GM18870 (cell line): Measurements from ENCODE around the gene ABHD16A.

Experiments used
- ATAC-seq: cut with Tn5 transposase; IDR thresholded peaks from one replicate; pipeline ENCODE4 v1.9.1; 2021; ENCODE audit warnings: moderate library complexity; ENCODE audit not compliant: unreplicated experiment

Gene ABHD16A

DNA sequence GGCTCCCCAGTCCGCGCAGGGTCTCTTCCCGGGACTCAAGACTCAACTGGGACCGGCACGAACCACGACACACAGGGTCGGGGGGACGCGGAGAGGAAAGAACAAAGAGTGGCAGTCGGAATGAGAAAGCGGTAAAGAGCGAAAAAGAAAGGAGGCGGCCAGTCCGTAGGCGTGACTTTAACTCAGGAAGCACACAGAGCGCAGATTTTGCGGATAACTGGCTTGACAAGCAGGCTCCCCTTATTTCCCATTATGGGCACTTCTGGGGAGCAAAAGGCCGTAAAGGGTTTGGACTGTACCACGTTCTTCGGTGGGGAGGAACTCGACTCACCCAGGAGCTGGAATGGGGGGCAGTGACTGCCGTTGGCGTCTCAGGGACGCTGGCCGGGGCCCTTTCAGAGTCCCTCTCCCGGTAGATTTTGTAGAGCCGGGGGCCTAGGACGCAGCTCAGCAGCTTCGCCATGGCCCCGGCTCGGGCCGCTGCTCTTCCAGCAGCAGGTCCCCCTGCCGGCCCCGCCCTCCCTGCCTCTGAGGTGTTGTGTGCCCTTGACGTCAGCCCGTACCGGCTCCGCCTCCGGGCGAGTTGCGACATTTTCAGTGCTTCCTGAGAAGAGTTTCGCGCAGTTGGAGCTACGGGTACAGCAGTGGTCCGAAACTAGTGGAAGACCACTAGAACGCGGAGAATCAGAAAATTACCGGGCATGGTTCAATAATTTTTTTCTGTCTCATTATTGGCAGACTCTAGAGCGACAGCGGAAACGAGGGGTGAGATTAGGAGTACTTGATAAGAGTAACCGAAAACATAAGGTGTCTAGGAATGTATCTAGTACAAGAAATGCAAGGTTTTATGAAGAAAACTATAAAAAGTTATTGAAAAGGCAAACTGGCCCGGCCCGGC is at the start of gene ABHD16A:
Gene ABHD16A (minus strand): TSS at position 506 of the 898 bp plus-strand sequence. CDS start 43 bp downstream, at position 463.
- peak; percentile 64 for ATAC-seq

DNA sequence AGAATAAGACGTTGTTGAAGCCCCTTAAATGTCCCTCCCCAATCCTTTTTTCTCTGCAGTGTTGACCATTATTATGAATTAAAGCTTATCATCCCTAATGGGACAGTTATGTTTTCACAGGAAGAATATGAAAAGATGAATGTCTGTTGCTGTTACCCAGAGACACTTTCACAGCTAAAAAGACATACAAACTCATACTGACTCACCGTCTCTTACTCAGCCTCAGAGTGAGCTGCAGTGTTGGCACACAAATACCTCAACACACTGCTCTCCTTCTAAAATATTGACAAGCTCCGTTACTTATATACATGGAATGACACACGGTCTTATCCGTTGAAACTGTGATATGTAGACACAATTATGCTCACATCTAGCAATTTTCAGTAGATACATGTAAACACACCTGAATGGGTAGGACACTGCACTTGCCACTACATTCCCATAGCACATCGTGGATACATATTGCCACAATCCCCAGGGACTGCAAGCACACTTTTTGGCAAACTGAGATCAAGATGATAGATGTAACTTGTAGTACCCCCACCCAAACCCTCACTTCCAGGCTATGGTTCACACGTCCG is 49.7 kb upstream of the ABHD16A start:
- ATAC-seq, result no peak

DNA sequence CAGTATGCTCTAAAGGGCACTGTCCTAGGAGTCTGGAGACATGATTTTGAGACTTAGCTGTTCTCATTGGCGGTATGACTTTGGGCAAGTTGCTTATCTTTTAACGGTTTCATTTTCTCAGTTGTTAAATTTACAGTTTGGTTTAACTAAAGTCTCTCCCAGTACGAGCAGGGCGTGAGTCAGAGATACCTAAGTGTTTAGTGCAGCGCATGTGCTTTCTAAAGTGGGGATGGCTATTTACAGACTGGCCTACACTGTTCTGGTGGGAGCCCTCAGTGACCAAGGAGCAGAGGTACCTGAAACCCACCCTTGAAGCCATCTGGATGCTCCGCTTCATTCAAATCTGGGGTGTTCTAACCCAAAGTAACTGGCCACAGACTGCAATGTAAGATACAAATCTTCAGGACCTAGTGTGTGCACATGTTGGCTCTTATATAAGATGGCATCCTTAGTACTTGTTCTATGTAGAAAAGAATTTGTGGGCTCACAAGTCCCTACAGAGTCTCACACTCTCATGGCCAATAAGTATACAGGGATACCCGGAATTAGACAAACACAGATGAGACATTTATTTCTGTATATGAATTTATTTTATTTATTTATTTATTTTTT is 47.4 kb upstream of the ABHD16A start:
- no peak for ATAC-seq

DNA sequence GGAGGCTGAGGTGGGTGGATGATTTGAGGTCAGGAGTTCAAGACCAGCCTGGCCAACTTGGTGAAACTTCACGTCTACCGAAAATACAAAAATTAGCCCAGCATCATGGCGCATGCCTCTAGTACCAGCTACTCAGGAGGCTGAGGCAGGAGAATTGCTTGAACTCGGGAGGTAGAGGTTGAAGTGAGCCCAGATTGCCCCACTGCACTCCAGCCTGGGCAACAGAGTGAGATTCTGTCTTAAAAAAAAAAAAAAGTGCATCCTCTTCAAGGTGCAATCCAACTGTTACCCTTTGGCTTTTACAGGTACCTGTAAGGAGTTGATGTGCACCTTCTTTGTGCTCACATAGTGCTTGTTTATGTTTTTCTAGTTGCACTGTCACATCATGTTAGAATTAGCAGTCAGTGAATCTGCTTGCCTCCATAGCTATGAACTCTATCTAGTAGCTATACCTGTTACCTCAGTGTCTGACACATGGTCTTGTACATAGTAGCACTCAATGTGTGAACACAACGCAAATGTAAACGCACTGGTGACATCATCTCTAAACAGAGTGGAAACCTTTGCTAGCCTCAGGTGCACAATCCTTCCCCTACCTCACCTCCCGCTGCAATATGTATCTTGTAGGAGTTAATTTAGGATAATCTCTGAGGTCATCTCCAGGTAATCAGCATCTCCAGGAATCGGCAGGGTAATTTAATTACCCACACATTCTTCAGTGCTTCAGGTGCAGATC is 46.3 kb upstream of the ABHD16A start:
- ATAC-seq, result no peak

DNA sequence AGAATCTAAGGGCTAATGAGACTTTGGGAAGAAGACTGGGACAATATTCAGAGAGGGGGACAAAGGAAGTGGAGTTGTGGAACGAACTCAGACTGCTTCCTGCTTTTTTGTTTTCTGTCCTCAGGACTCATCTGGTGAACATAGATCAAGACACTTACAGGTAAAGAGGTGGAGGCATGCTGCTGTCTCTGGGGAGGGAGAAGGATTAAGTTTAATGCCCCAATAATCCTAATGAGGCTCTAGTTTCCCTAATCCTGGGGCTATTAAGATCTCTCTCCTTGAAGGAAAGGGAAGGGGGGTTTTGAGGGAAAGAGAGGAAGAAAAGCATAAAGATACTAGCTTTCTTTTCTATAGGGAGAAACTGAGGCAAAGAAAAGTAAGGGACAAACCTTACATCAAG is 41.3 kb upstream of the ABHD16A start:
- ATAC-seq, result no peak

DNA sequence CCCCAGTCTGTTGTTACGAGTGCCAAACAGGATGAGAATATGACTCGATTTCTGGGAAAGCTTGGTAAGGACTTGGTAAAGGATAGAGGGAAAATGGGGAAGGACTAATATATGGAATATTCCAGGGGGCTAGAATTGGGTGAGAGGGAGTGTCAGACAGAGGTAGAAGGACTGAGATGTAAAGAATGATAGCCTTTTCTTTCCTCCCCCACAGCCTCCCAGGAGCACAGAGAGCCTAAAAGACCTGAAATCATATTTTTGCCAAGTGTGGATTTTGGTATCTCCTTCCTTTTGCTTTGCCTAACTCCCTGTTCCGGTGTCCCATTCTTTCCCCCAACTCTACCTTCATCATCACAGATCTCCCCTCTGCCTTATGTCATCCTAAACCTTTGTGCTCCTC is 39.8 kb upstream of the ABHD16A start:
- ATAC-seq, result no peak

DNA sequence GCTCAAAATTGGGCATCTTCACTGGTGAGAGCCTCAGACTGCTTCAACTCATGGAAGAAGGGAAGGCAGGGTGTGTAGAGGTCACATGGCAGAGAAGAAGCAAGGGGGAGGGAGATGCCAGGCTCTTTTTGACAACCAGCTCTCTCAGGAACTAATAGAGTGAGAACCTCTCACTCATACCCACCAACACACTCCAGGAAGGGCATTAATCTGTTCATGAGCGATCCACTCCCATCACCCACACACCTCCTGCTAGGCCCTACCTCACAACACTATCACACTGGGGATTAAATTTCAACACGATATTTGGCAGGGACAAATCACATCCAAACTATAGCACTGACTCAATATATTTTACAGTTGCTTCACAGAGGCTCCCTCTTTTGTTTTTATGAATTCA is 38.7 kb upstream of the ABHD16A start:
- no peak for ATAC-seq

DNA sequence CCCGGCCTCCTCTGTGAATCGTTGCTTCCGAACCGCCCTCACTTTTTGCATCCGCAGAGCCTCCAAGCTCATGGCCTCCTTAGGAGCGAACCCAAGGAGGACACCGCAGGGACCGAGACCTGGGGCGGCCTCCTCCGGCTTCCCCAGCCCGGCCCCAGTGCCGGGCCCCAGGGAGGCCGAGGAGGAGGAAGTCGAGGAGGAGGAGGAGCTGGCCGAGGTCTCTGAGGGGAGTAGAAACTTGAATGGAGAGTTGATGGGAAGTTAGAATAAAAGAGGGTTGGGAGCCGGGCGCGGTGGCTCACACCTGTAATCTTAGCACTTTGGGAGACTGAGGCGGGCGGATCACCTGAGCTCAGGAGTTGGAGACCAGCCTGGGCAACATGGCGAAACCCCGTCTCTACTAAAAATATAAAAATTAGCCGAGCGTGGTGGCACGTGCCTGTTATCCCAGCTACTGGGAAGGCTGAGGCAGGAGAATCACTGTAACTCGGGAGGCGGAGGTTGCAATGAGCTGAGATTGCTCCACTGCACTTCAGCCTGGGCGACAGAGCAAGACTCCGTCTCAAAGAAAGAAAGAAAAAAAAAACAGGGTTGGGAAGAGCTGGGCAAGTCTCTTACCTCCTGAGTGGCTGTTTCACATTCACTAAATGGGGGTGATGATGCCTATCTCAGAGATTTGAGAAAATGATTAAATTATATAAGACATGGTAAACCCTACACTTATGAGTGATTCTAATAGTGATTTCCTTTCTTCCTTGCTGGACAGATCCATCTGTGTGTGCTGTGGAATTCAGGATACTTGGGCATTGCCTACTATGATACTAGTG is 37.5 kb upstream of the ABHD16A start:
- no peak for ATAC-seq

DNA sequence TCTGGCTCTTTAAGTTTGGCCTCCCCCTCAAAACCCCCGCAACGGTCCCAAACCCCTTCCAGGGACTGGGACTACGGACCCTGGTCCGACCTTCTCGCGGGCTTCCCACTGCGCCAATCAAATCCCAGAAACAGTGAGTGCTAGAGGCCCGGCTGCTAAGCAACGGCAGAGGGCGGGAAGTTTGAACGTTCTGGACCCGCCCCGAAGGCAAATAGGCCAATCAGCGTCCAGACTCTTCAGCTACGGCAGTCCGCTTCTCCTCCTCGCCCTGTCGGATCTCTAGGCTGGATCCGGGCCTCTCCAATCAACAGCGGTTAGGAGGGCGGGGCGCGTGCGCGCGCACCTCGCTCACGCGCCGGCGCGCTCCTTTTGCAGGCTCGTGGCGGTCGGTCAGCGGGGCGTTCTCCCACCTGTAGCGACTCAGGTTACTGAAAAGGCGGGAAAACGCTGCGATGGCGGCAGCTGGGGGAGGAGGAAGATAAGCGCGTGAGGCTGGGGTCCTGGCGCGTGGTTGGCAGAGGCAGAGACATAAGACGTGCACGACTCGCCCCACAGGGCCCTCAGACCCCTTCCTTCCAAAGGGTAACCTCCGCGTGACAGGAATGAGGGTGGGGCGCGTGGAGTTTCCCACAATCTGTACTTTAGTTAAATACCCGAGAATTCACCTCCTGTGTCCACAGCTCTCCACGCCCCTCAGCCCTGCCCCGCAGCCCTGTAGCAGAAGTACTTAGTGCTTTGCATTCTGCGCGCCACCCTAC is 36.7 kb upstream of the ABHD16A start, which contains the start of gene MSH5:
Gene MSH5 (plus strand): TSS at position 367 of the 758 bp plus-strand sequence. CDS start 462 bp downstream, outside the sequence.
- ATAC-seq, result peak; percentile 67

DNA sequence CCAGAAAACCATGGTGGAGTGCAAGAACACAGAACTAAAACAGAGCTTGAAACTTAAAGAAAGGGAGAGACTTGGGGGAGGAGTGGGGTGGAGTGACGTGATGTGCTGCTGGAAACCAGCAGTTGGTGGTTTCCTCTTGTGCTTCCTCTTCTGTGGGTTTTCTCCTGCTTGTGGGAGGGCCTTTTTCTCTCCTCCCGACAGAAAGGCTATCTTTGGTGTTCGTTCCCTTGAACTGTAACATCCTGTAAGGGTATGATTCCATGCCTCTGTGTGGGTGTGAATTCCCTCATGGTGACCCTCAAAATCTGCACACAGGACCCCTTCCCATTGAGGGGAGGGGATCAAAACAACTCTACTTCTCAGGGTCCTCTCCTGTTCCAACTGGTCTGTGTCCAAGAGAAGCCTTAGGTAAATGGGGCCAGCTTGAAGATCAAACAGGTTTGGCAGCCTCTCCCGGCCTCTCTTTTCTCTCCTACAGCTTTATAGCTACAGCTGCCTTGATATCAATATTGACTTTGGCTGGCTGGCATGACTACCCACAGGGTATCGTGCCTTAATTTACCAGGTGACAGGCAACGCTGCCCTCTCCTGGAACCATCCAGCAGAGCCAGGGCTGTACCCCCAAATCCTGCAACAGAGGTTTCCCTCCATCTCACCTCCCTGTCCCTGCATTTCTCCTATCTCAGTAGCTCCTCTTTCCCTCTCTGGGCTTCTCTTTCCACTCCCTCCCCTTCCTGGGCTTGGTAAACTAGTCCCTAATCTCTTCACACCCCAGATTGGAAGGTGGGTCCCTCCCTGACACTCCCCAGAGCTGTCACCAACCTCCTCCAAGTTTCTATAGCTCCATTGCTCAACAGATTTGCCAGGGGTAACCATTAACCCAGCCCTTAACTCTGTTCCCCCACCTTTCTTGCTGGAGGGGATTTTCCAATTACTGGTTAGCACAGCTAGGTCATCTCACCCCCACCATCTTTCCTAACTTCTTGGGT is 35.2 kb upstream of the ABHD16A start:
- no peak for ATAC-seq

DNA sequence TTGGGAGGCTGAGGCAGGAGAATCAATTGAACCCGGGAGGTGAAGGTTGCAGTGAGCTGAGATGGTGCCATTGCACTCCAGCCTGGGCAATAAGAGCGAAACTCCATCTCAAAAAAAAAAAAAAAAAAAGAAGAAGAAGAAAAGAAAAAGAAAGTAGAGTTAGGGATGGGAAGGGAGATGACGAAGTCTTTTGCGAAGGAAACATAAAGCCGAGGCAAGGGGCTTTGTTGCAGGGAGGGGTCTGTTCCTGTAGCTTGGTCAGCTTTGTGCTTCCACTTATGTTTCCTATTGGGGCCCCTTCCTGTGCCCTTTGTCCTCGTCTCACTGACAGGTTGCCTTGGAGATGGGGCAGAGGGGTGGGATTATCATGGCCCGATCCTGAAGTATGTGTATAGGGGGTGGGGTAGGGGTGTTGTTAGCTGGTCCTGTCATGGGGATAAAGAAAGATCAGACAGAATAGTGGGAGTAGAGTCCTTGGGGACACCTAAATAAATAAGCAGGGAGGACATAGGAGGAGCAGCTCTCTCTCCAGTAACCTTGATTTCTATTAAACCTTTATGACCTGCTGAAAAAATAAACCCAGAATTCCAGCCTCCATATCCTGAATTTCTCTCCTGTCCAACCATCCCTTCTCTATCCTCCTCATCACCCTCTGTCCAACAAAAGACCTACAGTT is 34.3 kb upstream of the ABHD16A start:
- no peak for ATAC-seq

DNA sequence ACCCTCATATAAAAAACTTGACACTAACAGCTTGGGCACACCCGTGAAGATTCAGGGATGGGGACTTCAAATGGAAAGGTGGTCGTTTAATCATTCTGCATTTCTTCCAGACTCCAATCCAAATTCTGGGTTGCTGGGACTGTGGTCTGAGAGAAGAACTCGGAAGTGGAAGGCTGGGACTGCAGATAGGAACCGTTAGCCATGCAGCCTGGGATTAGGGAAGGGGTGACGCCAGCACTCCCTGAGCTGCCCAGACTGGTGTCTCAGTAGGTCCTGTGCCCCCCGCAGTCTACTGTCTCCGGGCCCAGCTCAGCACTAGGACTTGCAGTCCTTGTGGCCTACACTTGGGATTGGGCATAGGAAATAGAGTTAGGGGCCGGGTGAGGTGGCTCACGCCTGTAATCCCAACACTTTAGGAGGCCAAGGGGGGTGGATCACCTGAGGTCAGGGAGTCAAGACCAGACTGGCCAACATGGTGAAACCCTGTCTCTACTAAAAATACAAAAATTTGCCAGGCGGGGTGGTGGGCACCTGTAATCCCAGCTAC is 33.7 kb upstream of the ABHD16A start:
- no peak for ATAC-seq

DNA sequence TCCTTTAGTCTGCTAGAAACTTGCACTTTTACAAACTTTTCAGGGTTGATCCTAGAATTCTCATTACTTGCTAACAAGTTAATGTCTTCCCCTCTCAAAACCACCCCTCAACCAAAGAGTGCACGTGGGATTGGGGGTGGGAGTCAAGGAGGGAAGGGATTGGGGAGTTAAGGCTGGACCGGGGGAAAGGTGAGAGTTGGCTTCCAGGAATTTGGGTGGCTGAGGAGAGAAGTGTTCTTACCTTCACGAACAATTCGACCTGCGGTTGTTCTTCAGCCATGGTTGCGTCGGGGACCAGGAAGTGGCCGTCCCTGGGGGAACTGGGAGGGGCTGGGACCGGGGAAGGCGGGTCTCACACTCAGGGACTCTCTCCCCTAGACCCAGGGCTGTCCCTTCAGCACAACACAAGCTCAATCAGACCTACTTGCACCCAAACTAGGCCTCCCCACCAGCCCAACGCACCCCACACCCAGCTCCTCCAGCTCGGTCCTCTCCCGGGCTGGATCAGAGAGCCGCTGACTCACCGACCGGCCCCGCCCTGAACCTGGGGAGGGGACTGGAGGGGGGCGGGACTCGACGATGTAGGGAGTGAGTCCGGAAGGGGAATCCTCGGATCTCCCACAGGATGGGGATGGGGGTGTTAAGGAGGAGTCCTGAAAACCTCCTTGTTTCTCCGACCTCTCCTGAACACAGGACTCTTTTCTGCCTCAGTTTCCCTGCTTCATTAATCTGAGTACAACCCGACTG is 33.1 kb upstream of the ABHD16A start, which contains the start of gene CLIC1:
Gene CLIC1 (minus strand): TSS at position 510 of the 747 bp plus-strand sequence. CDS start 230 bp downstream, at position 280.
- ATAC-seq, result no peak

DNA sequence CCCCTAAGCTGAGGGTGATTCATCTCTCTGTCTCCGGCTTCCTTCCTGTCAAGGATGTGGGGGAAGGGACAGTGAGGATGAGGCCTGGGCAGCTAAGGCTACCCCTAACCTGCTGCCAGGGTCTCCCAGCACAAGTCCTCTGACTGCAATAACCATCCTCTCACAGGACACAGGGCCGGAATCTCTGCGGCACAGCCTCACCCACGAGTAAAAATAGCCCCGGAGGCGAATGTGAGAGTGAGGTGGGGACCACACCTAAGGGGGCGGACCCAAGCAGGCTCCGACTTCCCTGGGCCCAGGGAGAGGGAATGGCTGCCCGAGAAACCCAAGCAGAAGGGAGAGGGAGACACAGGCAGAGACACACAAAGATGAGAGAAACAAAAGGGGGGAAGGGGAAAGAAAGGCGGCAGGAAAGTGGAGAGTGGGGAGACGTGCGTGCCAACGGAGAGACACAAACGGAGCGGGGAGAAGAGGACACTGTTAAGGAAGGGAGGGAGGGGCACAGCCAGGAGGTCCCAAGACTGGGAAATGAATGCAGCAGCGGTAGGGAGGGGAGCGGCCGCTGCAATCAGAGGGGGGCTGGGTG is 31.8 kb upstream of the ABHD16A start:
- no peak for ATAC-seq

DNA sequence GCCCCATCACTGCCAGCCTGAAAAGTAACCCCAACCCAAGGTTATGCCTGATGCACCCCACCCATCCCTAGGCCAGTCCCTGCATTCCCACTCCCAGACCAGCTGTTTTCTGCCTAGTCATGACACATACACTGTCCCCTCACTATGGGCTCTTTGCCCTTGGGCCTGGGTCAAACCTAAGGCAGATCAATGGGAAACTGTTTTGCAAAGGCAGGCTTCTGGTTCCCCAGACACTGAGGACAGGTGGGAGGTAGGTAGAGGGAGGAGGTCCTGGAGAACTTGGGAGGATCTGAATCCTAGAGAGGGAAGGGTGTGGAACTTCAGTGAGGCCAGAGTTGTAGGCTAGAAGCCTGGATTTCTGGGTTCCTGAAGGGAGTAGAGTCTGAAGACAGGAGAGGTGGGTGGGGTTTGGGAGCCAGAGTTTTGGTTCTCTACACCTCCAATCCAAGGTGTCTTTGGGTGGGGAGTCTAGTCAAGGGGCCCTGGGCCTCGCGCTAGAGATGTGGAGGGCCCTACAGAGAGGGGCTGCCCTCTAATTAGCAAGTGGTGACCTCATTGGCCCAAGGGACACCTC is 31.2 kb upstream of the ABHD16A start:
- ATAC-seq, result no peak

DNA sequence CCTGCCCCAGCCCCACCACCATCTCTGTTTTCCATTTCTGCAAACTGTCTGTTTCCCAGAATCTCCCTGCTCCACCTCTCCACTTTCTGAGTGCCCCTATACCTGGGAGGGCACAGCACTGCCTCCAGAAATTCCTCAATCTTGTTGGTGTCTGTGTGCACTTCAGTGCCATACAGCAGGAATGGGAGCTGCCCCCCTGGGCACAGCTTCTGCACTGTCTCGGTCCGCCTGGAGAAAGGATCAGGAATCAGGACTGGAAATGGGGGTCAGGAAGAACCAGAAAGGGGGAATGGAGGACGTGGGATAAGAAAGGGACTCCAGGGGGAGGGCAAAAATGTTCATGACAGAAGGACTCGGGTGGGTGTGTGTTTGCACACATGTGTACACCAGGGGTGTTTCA is 30.6 kb upstream of the ABHD16A start:
- ATAC-seq, result no peak
